ENCODE data around the gene APPL2. TPM values are rescaled to one million over a fixed set of nuclear protein-coding genes. Genes with fewer than 3 reads are reported as not detected.

Gene APPL2
- total and polyA plus RNA-seq, 2 of the 13 experiments (the other 11 are each of a cell fraction or from before 2014, with no cell fraction given): 9.9 to 11.1 TPM

DNA sequence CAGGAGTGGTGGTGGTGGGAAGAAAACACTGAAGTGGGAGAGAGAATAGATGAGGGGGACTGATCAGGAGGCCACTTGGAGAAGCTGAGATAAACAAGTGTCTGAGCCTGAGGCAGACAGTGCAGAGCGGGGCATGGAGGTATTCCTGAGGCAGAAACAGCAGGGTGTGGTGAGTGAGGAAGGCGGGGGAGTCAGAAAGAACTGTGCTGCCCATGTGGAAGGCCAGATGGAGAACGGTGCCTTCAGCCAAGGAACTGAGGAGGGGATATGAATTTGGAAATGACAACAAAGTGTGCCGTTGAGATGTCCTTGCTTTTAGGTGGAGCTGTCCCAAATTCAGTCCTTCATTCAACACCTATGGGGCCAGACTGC lies 13.7 kb downstream of the APPL2 start:
- Histone ChIP-seq H4K20me1 (ENCODE audit: insufficient read depth, low read length) (no peaks in the 10 kb centered on the region), H3K27me3 (ENCODE audit: control insufficient read depth in 1 of 2, insufficient read depth in 2 of 2, low read length in 2 of 2) (no peaks in the 10 kb centered on the region), H2AFZ (ENCODE audit: low read length) (no peak overlapping the region), H3K9me3 (ENCODE audit: low read length) (no peaks in the 10 kb centered on the region), H3K27ac (ENCODE audit: extremely low read length, insufficient read depth, low read length) (no peak overlapping the region), H3K36me3 (replicated peaks in 1 of 2; ENCODE audit: control insufficient read depth in 1 of 2, insufficient read depth in 2 of 2, low read length in 2 of 2) (peaks cover 10 to 37% of the 10 kb centered on the region in 2 experiments; a peak in 4 of 5 replicates), H3K79me2 (ENCODE audit: insufficient read depth, low read length) (no peaks in the 10 kb centered on the region), H3K9ac (ENCODE audit: insufficient read depth, low read depth, low read length) (no peak overlapping the region), H3K4me3 (replicated peaks in 1 of 3; ENCODE audit: insufficient read depth in 1 of 3, low read depth in 2 of 3, low read length in 3 of 3) (no peak overlapping the region), H3K4me1 (ENCODE audit: insufficient read depth, low read length) (no peaks in the 10 kb centered on the region), H3K4me2 (ENCODE audit: low read depth, low read length) (no peak overlapping the region)
- TF ChIP-seq NBN (conservative IDR thresholded peaks at IDR 0.05) (no peak), ZSCAN30 (CRISPR knock-in tag; IDR thresholded peaks at IDR 0.05) (no peak), JUND (CRISPR knock-in tag; IDR thresholded peaks at IDR 0.05) (no peak), ZNF33A (CRISPR knock-in tag; IDR thresholded peaks at IDR 0.05; ENCODE audit: borderline replicate concordance) (no peak), IKZF4 (CRISPR knock-in tag; IDR thresholded peaks at IDR 0.05; ENCODE audit: borderline replicate concordance, low read depth, not compliant biosample characterization) (no peak), IRX3 (CRISPR knock-in tag; IDR thresholded peaks at IDR 0.05; ENCODE audit: borderline replicate concordance, low read depth) (no peak), MTA3 (CRISPR knock-in tag; IDR thresholded peaks at IDR 0.05) (no peak), ZKSCAN8 (CRISPR knock-in tag; IDR thresholded peaks at IDR 0.05; ENCODE audit: borderline replicate concordance) (no peak), SIX1 (CRISPR knock-in tag; IDR thresholded peaks at IDR 0.05; ENCODE audit: borderline replicate concordance) (no peak), ZNF496 (CRISPR knock-in tag; IDR thresholded peaks at IDR 0.05; ENCODE audit: insufficient replicate concordance) (no peak)
- TF ChIP-seq, protein P1, sequence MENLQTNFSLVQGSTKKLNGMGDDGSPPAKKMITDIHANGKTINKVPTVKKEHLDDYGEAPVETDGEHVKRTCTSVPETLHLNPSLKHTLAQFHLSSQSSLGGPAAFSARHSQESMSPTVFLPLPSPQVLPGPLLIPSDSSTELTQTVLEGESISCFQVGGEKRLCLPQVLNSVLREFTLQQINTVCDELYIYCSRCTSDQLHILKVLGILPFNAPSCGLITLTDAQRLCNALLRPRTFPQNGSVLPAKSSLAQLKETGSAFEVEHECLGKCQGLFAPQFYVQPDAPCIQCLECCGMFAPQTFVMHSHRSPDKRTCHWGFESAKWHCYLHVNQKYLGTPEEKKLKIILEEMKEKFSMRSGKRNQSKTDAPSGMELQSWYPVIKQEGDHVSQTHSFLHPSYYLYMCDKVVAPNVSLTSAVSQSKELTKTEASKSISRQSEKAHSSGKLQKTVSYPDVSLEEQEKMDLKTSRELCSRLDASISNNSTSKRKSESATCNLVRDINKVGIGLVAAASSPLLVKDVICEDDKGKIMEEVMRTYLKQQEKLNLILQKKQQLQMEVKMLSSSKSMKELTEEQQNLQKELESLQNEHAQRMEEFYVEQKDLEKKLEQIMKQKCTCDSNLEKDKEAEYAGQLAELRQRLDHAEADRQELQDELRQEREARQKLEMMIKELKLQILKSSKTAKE (CRISPR knock-in tag; IDR thresholded peaks at IDR 0.05; ENCODE audit: borderline replicate concordance): no peak
- TF ChIP-seq, protein P2, sequence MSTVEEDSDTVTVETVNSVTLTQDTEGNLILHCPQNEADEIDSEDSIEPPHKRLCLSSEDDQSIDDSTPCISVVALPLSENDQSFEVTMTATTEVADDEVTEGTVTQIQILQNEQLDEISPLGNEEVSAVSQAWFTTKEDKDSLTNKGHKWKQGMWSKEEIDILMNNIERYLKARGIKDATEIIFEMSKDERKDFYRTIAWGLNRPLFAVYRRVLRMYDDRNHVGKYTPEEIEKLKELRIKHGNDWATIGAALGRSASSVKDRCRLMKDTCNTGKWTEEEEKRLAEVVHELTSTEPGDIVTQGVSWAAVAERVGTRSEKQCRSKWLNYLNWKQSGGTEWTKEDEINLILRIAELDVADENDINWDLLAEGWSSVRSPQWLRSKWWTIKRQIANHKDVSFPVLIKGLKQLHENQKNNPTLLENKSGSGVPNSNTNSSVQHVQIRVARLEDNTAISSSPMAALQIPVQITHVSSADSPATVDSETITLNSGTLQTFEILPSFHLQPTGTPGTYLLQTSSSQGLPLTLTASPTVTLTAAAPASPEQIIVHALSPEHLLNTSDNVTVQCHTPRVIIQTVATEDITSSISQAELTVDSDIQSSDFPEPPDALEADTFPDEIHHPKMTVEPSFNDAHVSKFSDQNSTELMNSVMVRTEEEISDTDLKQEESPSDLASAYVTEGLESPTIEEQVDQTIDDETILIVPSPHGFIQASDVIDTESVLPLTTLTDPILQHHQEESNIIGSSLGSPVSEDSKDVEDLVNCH (CRISPR knock-in tag; IDR thresholded peaks at IDR 0.05): no peak
- BruUV-seq (replicated peaks): no TSS peak
- DNase-seq (ENCODE audit: low spot score) (no peak), ATAC-seq (no peak), FAIRE-seq (no peak)
- intact Hi-C loops (cut with micrococcal nuclease; ENCODE audit: unreplicated experiment) (no loop called here), in situ Hi-C loops (cut with HindIII; ENCODE audit: extremely low pct_ligation_motif_present, low pct_unique_long_range_greater_than_20kb) (no loop called here)
- ChIA-PET POLR2A (no interaction called here), CTCF (ENCODE audit: low intra/inter-chr PET ratio, low total read pairs) (no interaction called here)
- 73% methylated on average over 4 of the region's 4 CpGs for WGBS (ENCODE audit: low lambda C conversion rate)
